HepG2 (cell line): ENCODE results near the gene HPS1. TPM values are rescaled to one million over a fixed set of nuclear protein-coding genes. Genes with fewer than 3 reads are reported as not detected.

ENCODE experiments used
- AHR ChIP-seq: IDR thresholded peaks from 2 replicates; pipeline ENCODE4 v1.6.1; 2018; ENCODE audit warnings: missing genetic modification reagents, missing compliant biosample characterization
- ATAD3A ChIP-seq: sonication (generic); formaldehyde crosslinking; IDR thresholded peaks from 2 replicates; pipeline ENCODE4 v1.4.0; 2020; ENCODE audit warnings: missing genetic modification reagents
- ATF5 ChIP-seq: sonication (generic); formaldehyde crosslinking; IDR thresholded peaks from 2 replicates; pipeline ENCODE4 v1.4.0; 2020; ENCODE audit warnings: mild to moderate bottlenecking, low read depth, missing genetic modification reagents
- ATF7 ChIP-seq, 2 experiments: fragments of 450-650 bp in 1 of 2; sonication (generic) in 1 of 2; formaldehyde crosslinking in 1 of 2; IDR thresholded peaks; 2 replicates each; pipeline versions ENCODE4 v1.4.0 to v1.6.1; 2016 to 2020; ENCODE audit warnings: antibody characterized with exemption in 1 of 2, mild to moderate bottlenecking in 1 of 2, missing genetic modification reagents in 1 of 2
- ELF4 ChIP-seq: sonication (generic); formaldehyde crosslinking; IDR thresholded peaks from 2 replicates; pipeline ENCODE4 v1.5.0; 2020; ENCODE audit warnings: missing genetic modification reagents, mild to moderate bottlenecking, moderate library complexity, borderline replicate concordance
- GMEB1 ChIP-seq: sonication (generic); formaldehyde crosslinking; IDR thresholded peaks from 2 replicates; pipeline ENCODE4 v1.5.1; 2020; ENCODE audit warnings: missing genetic modification reagents, mild to moderate bottlenecking, borderline replicate concordance
- JUN ChIP-seq: sonication (generic); formaldehyde crosslinking; IDR thresholded peaks from 2 replicates; pipeline ENCODE4 v1.4.0; 2020; ENCODE audit warnings: mild to moderate bottlenecking, missing genetic modification reagents
- MLLT10 ChIP-seq: sonication (generic); formaldehyde crosslinking; IDR thresholded peaks from 2 replicates; pipeline ENCODE4 v1.4.0; 2020; ENCODE audit warnings: missing genetic modification reagents
- MTF2 ChIP-seq: sonication (generic); formaldehyde crosslinking; IDR thresholded peaks from 2 replicates; pipeline ENCODE4 v1.5.0; 2020; ENCODE audit warnings: missing genetic modification reagents, borderline replicate concordance
- NCOA5 ChIP-seq: sonication (generic); formaldehyde crosslinking; IDR thresholded peaks from 2 replicates; pipeline ENCODE4 v1.4.0; 2020; ENCODE audit warnings: missing genetic modification reagents
- NFE2 ChIP-seq: sonication (generic); formaldehyde crosslinking; IDR thresholded peaks from 2 replicates; pipeline ENCODE4 v1.4.0; 2020; ENCODE audit warnings: missing genetic modification reagents
- ONECUT2 ChIP-seq: sonication (generic); formaldehyde crosslinking; IDR thresholded peaks from 2 replicates; pipeline ENCODE4 v1.4.0; 2020; ENCODE audit warnings: missing genetic modification reagents
- PITX1 ChIP-seq: sonication (generic); formaldehyde crosslinking; IDR thresholded peaks from 2 replicates; pipeline ENCODE4 v1.5.1; 2020; ENCODE audit warnings: mild to moderate bottlenecking, missing genetic modification reagents
- RARG ChIP-seq: sonication (generic); formaldehyde crosslinking; IDR thresholded peaks from 2 replicates; pipeline ENCODE4 v1.4.0; 2020; ENCODE audit warnings: low read depth, mild to moderate bottlenecking, missing genetic modification reagents
- REL ChIP-seq: sonication (generic); formaldehyde crosslinking; conservative IDR thresholded peaks from 2 replicates; pipeline ENCODE4 v1.8.0; 2022; ENCODE audit warnings: mild to moderate bottlenecking, missing genetic modification reagents, moderate library complexity
- RNF2 ChIP-seq: fragments of 450-650 bp; conservative IDR thresholded peaks from 2 replicates; pipeline ENCODE4 v1.6.1; 2016; ENCODE audit warnings: low read depth
- ZFP36L1 ChIP-seq: sonication (generic); formaldehyde crosslinking; IDR thresholded peaks from 2 replicates; pipeline ENCODE4 v1.8.0; 2022; ENCODE audit warnings: mild to moderate bottlenecking, missing genetic modification reagents, moderate library complexity
- ZNF101 ChIP-seq: sonication (generic); formaldehyde crosslinking; IDR thresholded peaks from 2 replicates; pipeline ENCODE4 v1.4.0; 2020; ENCODE audit warnings: mild to moderate bottlenecking, low read depth, missing genetic modification reagents, borderline replicate concordance
- ZNF260 ChIP-seq: sonication (generic); formaldehyde crosslinking; IDR thresholded peaks from 2 replicates; pipeline ENCODE4 v1.4.0; 2020; ENCODE audit warnings: missing genetic modification reagents, low read depth, mild to moderate bottlenecking, borderline replicate concordance
- ZNF451 ChIP-seq: sonication (generic); formaldehyde crosslinking; IDR thresholded peaks from 2 replicates; pipeline ENCODE4 v1.5.0; 2020; ENCODE audit warnings: mild to moderate bottlenecking, missing genetic modification reagents
- polyA plus RNA-seq, 8 experiments: library from polyadenylated mRNA; depleted of rRNA in 3 of 8; stranded (reverse) in 7 of 8; unstranded in 1 of 8; fragments of >200 nt; fragmentation: Illumina TruSeq in 4 of 8; extraction: Trizol in 4 of 8; gene quantifications; 2 replicates each; pipeline versions ENCODE4 v1.2.1 to v1.2.3, GENCODE V29; 2011 to 2016; ENCODE audit warnings: low read depth in 4 of 8, missing spikeins in 1 of 8, mixed read lengths in 1 of 8; ENCODE audit not compliant: insufficient read depth in 1 of 8
- total RNA-seq, 5 experiments: library from RNA; depleted of rRNA; stranded (reverse); fragments of >200 nt; fragmentation: Illumina TruSeq; extraction: Trizol; gene quantifications; 2 replicates each; pipeline ENCODE4 v1.2.3, GENCODE V29; 2016; ENCODE audit warnings: low read depth in 1 of 5
- TF ChIP-seq, protein P1 (sequence below): IDR thresholded peaks from 2 replicates; pipeline ENCODE4 v1.6.1; 2016; ENCODE audit warnings: missing compliant biosample characterization, missing genetic modification reagents, borderline replicate concordance
- TF ChIP-seq, protein P2 (sequence below): sonication (generic); formaldehyde crosslinking; IDR thresholded peaks from 2 replicates; pipeline ENCODE4 v1.4.0; 2020; ENCODE audit warnings: missing genetic modification reagents
- TF ChIP-seq, protein P3 (sequence below): sonication (generic); formaldehyde crosslinking; conservative IDR thresholded peaks from 2 replicates; pipeline ENCODE4 v1.4.0; 2020; ENCODE audit warnings: missing genetic modification reagents
- TF ChIP-seq, protein P4 (sequence below): sonication (generic); formaldehyde crosslinking; IDR thresholded peaks from 2 replicates; pipeline ENCODE4 v1.4.0; 2020; ENCODE audit warnings: mild to moderate bottlenecking, missing genetic modification reagents

HPS1 gene
- total and polyA plus RNA-seq, 2 of the 13 experiments (the other 11 are each of a cell fraction or from before 2014, with no cell fraction given) = 24.6 to 25.8 TPM

DNA sequence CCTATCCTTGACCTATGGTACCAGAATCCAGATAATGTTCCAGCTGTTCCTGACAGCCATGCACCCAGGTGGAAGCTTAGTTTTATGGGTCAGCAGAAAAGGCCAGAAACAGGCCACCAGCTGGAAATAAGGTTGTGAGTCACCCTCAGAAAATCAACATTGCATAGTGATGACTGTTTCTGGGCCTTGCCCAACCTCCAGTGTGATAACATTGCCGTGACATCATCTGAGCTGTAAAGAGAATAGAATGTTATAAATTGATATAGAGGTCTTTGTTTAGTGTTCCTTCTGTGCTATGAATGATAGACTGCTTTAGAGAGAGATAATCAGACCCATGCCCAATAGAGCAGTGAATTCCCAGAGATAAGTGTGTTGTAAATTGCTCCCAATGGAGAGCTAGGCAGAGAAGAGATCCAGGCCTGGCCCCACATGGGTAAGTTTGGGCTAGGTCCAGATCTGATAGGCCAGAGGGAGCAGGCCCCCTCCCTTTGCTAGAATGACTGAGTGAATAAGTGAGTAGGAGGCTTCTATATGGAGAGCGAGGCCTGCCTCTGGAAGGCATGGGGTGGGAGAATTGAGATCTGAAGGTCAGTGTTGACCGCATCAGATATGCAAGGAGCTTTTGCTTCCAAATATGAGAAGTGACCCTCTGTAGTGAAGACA, 14.2 kb upstream of the HPS1 start (continued):
- TF ChIP-seq ZFP36L1 = no peak
- TF ChIP-seq, protein P1, sequence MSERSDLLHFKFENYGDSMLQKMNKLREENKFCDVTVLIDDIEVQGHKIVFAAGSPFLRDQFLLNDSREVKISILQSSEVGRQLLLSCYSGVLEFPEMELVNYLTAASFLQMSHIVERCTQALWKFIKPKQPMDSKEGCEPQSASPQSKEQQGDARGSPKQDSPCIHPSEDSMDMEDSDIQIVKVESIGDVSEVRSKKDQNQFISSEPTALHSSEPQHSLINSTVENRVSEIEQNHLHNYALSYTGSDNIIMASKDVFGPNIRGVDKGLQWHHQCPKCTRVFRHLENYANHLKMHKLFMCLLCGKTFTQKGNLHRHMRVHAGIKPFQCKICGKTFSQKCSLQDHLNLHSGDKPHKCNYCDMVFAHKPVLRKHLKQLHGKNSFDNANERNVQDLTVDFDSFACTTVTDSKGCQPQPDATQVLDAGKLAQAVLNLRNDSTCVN (CRISPR knock-in tag) = peak; percentile 83; the same call in 1 of the 2 replicates
- no peak for TF ChIP-seq AHR
- no peak for TF ChIP-seq ONECUT2 (CRISPR knock-in tag)
- TF ChIP-seq REL (CRISPR knock-in tag) = no peak
- TF ChIP-seq RARG = no peak
- no peak for TF ChIP-seq ZNF260
- TF ChIP-seq JUN (CRISPR knock-in tag) = peak; percentile 97
- no peak for TF ChIP-seq RNF2
- TF ChIP-seq ZNF451 = no peak
- TF ChIP-seq GMEB1 = no peak
- TF ChIP-seq, protein P2, sequence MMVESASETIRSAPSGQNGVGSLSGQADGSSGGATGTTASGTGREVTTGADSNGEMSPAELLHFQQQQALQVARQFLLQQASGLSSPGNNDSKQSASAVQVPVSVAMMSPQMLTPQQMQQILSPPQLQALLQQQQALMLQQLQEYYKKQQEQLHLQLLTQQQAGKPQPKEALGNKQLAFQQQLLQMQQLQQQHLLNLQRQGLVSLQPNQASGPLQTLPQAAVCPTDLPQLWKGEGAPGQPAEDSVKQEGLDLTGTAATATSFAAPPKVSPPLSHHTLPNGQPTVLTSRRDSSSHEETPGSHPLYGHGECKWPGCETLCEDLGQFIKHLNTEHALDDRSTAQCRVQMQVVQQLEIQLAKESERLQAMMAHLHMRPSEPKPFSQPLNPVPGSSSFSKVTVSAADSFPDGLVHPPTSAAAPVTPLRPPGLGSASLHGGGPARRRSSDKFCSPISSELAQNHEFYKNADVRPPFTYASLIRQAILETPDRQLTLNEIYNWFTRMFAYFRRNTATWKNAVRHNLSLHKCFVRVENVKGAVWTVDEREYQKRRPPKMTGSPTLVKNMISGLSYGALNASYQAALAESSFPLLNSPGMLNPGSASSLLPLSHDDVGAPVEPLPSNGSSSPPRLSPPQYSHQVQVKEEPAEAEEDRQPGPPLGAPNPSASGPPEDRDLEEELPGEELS (CRISPR knock-in tag) = no peak
- TF ChIP-seq, protein P3, sequence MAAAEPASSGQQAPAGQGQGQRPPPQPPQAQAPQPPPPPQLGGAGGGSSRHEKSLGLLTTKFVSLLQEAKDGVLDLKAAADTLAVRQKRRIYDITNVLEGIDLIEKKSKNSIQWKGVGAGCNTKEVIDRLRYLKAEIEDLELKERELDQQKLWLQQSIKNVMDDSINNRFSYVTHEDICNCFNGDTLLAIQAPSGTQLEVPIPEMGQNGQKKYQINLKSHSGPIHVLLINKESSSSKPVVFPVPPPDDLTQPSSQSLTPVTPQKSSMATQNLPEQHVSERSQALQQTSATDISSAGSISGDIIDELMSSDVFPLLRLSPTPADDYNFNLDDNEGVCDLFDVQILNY (CRISPR knock-in tag) = no peak
- no peak for TF ChIP-seq NFE2 (CRISPR knock-in tag)
- TF ChIP-seq, protein P4, sequence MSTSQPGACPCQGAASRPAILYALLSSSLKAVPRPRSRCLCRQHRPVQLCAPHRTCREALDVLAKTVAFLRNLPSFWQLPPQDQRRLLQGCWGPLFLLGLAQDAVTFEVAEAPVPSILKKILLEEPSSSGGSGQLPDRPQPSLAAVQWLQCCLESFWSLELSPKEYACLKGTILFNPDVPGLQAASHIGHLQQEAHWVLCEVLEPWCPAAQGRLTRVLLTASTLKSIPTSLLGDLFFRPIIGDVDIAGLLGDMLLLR (CRISPR knock-in tag) = no peak
- no peak for TF ChIP-seq NCOA5
- no peak for TF ChIP-seq MLLT10
- no peak for TF ChIP-seq ZNF101
- no peak for TF ChIP-seq ATAD3A (CRISPR knock-in tag)
- TF ChIP-seq MTF2 (CRISPR knock-in tag) = no peak
- peak; percentile 83 for TF ChIP-seq ATF7 (IDR thresholded peaks at IDR 0.05)
- TF ChIP-seq ATF7 (CRISPR knock-in tag; IDR thresholded peaks at IDR 0.05) = peak; percentile 54; the same call in 1 of the 2 replicates
- TF ChIP-seq ATF5 = no peak
- TF ChIP-seq ELF4 = no peak
- no peak for TF ChIP-seq PITX1 (CRISPR knock-in tag)
